ENCODE results near the gene MTMR10.

The MTMR10 gene

DNA sequence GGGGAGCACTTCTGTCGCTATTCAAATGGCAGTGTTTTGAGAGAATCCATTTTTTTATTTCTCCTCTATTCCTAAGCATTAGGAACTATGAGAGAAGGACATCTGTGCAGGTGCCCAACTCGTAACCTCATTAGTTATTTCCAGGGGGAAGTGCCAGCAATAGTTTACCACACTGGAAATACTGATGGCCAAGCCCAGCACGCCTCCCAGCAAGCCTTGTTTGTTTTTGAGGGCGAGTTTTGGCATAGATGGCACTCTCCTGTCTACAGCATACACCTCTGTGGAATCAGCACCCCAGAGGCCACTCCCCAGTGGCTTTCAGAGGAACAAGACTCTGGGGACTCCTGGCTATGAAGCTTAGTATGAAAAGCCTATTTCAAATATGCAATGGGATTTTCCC is 51.1 kb downstream of the MTMR10 start:
- no peak overlapping the region for H3K27ac ChIP-seq
- TF ChIP-seq ZFX (IDR thresholded peaks at IDR 0.05) = no peak
- TF ChIP-seq, protein P1, sequence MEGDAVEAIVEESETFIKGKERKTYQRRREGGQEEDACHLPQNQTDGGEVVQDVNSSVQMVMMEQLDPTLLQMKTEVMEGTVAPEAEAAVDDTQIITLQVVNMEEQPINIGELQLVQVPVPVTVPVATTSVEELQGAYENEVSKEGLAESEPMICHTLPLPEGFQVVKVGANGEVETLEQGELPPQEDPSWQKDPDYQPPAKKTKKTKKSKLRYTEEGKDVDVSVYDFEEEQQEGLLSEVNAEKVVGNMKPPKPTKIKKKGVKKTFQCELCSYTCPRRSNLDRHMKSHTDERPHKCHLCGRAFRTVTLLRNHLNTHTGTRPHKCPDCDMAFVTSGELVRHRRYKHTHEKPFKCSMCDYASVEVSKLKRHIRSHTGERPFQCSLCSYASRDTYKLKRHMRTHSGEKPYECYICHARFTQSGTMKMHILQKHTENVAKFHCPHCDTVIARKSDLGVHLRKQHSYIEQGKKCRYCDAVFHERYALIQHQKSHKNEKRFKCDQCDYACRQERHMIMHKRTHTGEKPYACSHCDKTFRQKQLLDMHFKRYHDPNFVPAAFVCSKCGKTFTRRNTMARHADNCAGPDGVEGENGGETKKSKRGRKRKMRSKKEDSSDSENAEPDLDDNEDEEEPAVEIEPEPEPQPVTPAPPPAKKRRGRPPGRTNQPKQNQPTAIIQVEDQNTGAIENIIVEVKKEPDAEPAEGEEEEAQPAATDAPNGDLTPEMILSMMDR (conservative IDR thresholded peaks at IDR 0.05) = no peak

DNA sequence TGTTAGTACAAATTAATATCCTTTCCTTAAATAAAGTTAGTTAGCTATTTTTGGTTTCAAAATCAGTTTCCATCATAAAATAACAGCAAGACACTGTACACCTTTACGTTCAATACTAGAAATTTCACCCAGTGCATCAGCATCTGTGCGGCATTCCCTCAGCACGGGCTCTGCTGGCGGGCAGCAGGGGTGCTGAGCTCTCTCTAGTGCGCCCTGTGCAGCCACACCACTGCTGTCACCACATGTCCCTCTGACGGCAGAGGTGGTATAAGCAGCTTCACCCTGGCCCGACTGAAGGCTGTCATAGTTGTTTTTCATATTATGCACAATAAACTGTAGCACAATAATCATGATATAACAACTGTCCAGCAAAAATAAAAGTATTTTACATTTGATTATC is 52.3 kb downstream of the MTMR10 start:
- TF ChIP-seq ZFX (IDR thresholded peaks at IDR 0.05) = no peak
- TF ChIP-seq, protein P1 (conservative IDR thresholded peaks at IDR 0.05) = no peak
- H3K27ac ChIP-seq = no peak overlapping the region

DNA sequence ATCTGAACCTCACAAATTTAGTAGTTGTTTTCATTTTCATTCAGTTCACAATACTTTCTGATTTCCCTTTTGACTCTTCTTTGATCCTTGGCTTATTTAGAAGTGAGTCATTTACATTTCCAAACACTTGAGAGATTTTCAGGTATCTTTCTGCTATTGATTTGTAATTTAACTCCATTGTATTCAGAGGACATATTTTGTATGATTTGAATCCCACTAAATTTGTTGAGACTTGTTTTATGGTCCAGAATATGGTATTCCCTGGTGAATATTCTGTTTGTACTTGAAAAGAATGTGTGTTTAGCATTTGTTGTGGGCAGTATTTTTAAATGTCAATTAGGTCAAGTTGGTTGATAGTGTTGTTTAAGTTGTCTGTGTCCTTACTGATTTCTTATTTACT is 58.1 kb downstream of the MTMR10 start:
- no peak for TF ChIP-seq ZFX (IDR thresholded peaks at IDR 0.05)
- TF ChIP-seq, protein P1 (conservative IDR thresholded peaks at IDR 0.05) = no peak
- H3K27ac ChIP-seq = no peak overlapping the region

DNA sequence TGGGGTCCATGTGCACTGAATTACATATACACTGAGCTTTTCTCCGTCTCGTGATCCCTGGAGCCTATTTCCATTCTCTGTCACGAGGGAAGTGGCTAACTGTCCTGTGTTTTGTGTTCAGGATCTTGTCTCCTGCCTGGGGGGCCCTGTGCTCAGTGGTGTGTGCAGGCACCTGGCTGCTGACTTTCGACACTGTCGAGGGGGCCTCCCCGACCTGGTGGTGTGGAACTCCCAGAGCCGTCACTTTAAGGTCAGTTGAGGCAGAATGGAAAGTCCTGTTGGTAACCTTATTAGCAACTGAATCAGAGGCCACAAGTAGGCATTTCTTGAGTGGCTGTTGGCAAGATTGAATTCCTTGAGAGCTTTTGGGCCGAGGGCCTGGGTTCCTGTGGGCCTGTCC is 61.0 kb downstream of the MTMR10 start:
- H3K27ac ChIP-seq = no peak overlapping the region
- TF ChIP-seq ZFX (IDR thresholded peaks at IDR 0.05) = no peak
- TF ChIP-seq, protein P1 (conservative IDR thresholded peaks at IDR 0.05) = no peak

DNA sequence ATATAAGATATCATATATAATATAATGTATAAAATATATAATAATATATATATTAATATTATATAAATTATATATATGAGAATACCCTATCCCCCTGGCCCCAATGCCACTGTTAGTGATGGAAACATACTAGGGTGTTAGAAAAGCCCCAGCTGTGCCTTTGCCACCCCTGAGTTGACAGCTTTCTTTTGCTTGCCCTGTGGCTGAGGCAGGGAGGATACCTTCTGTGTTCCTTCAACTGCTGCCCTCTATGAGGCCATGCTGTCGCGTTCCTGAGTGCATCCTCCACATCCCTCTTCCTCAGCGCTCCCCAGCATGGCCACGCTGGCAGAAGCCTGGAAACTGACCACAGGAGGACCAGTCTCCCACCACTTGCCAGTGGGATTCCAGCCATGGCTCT is 61.4 kb downstream of the MTMR10 start:
- H3K27ac ChIP-seq = no peak overlapping the region
- TF ChIP-seq, protein P1 (conservative IDR thresholded peaks at IDR 0.05) = no peak
- TF ChIP-seq ZFX (IDR thresholded peaks at IDR 0.05) = no peak

DNA sequence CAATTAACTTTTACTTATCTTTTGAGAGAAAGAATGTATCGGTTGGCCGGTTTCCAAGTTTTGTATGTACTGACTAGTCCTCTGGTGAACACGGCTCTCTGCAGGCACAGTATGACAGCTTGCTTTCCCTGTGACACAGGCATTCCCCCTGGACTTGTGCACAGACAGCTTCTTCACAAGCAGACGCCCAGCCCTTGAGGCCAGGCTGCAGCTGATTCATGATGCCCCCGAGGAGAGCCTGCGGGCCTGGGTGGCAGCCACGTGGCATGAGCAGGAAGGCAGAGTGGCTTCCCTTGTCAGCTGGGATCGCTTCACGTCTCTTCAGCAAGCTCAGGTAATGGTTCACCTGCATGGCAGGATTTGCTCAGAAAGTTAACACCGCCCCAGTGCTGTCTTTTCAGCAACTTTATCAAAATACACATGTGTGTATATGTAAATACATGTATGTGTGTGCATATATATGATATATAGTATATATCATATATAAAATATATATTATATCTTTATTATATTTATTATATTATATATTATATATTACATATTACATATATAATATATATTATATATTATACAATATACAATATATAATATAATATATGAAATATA is 62.3 kb downstream of the MTMR10 start:
- H3K27ac ChIP-seq = no peak overlapping the region
- TF ChIP-seq ZFX (IDR thresholded peaks at IDR 0.05) = no peak
- TF ChIP-seq, protein P1 (conservative IDR thresholded peaks at IDR 0.05) = no peak

DNA sequence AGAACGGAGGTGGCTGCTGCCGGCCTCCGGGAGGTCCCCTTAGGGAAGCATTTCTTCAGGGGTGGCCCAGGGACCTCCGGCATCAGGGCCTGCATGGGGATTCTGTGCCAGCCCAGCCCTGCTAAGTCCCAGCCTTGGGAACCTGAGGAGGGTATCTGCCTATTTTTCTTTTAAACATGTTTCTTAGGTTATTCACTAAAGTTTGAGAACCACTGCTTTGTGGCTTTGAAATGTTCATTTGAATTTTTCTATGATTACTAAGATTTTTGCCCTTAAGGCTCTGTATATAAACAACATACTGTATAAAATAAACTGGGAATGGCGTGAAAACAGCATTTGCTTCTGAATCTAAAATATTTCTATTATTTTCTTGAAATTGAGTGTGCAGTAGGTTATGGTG is 63.4 kb downstream of the MTMR10 start:
- no peak for TF ChIP-seq ZFX (IDR thresholded peaks at IDR 0.05)
- TF ChIP-seq, protein P1 (conservative IDR thresholded peaks at IDR 0.05) = no peak
- no peak overlapping the region for H3K27ac ChIP-seq
